IPS-18c (cell line): Measurements from ENCODE around the gene SLCO4C1.

Experiments
- H3K4me3 ChIP-seq: 2 replicates; pipeline ENCODE4 v1.7.0; 2013; ENCODE audit warnings: low read depth, mild to moderate bottlenecking, low read length, moderate library complexity; ENCODE audit not compliant: insufficient read depth
- H3K9me3 ChIP-seq: one replicate; pipeline ENCODE4 v1.6.1; 2013; ENCODE audit warnings: mild to moderate bottlenecking, low read length, moderate library complexity; ENCODE audit not compliant: control insufficient read depth, insufficient read depth

Gene SLCO4C1

GRCh38 chr5:102216678-102217077 is 79.4 kb downstream of the SLCO4C1 start:
- Histone ChIP-seq H3K9me3 (no peaks in the 10 kb centered on the region), H3K4me3 (no peak overlapping the region)

GRCh38 chr5:102211165-102211564 is 84.9 kb downstream of the SLCO4C1 start:
- no peak overlapping the region for H3K4me3 ChIP-seq
- H3K9me3 ChIP-seq: no peaks in the 10 kb centered on the region

GRCh38 chr5:102200861-102201260 is 95.2 kb downstream of the SLCO4C1 start:
- Histone ChIP-seq H3K4me3 (no peak overlapping the region), H3K9me3 (no peaks in the 10 kb centered on the region)

- Histone ChIP-seq H3K4me3 (no peak overlapping the region), H3K9me3 (no peaks in the 10 kb centered on the region)
These were observed 99.6 kb downstream of the SLCO4C1 start for GRCh38 chr5:102196481-102196880.
